Upper lobe of right lung (tissue), 1 donor: Measurements from ENCODE around the gene CBFA2T3. TPM values are rescaled to one million over a fixed set of nuclear protein-coding genes. Genes with fewer than 3 reads are reported as not detected.
"Not testable (repeated sequence)": the region's sequence is repeated elsewhere in the genome, so short reads cannot be mapped to it uniquely, and the experiment has no call there.

Experiments
- ATAC-seq: fragments of 200-7000 bp; cut with Tn5 transposase; one replicate; pipeline ENCODE4 v1.9.1; 2020; ENCODE audit warnings: mild to moderate bottlenecking, moderate library complexity
- DNase-seq: peaks from one replicate; pipeline ENCODE4 v3.0.0-alpha.2; 2020
- H3K27ac ChIP-seq: fragments of 200-600 bp; one replicate; pipeline ENCODE4 v1.8.0; 2022
- H3K27me3 ChIP-seq: fragments of 200-600 bp; one replicate; pipeline ENCODE4 v1.8.0; 2022; ENCODE audit warnings: mild to moderate bottlenecking
- H3K36me3 ChIP-seq: fragments of 200-600 bp; one replicate; pipeline ENCODE4 v1.8.0; 2022
- H3K4me1 ChIP-seq: fragments of 200-600 bp; one replicate; pipeline ENCODE4 v1.8.0; 2022
- H3K4me3 ChIP-seq: fragments of 200-600 bp; one replicate; pipeline ENCODE4 v1.8.0; 2022; ENCODE audit warnings: mild to moderate bottlenecking
- H3K9me3 ChIP-seq: fragments of 200-600 bp; one replicate; pipeline ENCODE4 v1.8.0; 2022
- CTCF ChIP-seq: fragments of 200-600 bp; IDR thresholded peaks from one replicate; pipeline ENCODE4 v1.8.0; 2022; ENCODE audit warnings: antibody characterized with exemption
- intact Hi-C: fragments of 100-400 bp; cut with DNase I; formaldehyde crosslinking; loops from one replicate; pipeline ENCODE4 v1.11.0; 2022
- total RNA-seq: library from RNA; stranded (reverse); fragmentation: NEBNext Ultra II Directional; extraction: Animal tissue kit (Norgen Biotek cat#: 25700); gene quantifications from one replicate; pipeline ENCODE4 v1.2.1, GENCODE V29; 2021
- donor health status: DM: no; HTN: yes; CAD: no; lungs with severe emphysema.

Gene CBFA2T3
- total RNA-seq, 1 donor from 2014 or later = 19.0 TPM

GRCh38 chr16:89018282-89019158, 41.5 kb upstream of the CBFA2T3 start:
- no peak overlapping the region for H3K4me3 ChIP-seq
- no peak for ATAC-seq
- no peaks in the 10 kb centered on the region for H3K36me3 ChIP-seq
- H3K27me3 ChIP-seq = peaks cover 7% of the 10 kb centered on the region
- no peaks in the 10 kb centered on the region for H3K9me3 ChIP-seq
- H3K27ac ChIP-seq = no peak overlapping the region
- no peak for TF ChIP-seq CTCF
- no peaks in the 10 kb centered on the region for H3K4me1 ChIP-seq
- intact Hi-C loops = no loop called here
- DNase-seq = no peak

GRCh38 chr16:89017543-89018281, 40.7 kb upstream of the CBFA2T3 start:
- no peak overlapping the region for H3K4me3 ChIP-seq
- H3K27me3 ChIP-seq = peaks cover 7% of the 10 kb centered on the region
- H3K9me3 ChIP-seq = no peaks in the 10 kb centered on the region
- no peak overlapping the region for H3K27ac ChIP-seq
- H3K4me1 ChIP-seq = no peaks in the 10 kb centered on the region
- intact Hi-C loops = no loop called here
- ATAC-seq = no peak
- no peak for DNase-seq
- H3K36me3 ChIP-seq = no peaks in the 10 kb centered on the region
- no peak for TF ChIP-seq CTCF

- H3K27me3 ChIP-seq, H3K4me1 ChIP-seq, intact Hi-C loops, H3K4me3 ChIP-seq, ATAC-seq, H3K9me3 ChIP-seq, H3K27ac ChIP-seq, H3K36me3 ChIP-seq: not testable (repeated sequence)
- peak; percentile 23 for DNase-seq
These were observed 39.6 kb upstream of the CBFA2T3 start for GRCh38 chr16:89016561-89016960.

GRCh38 chr16:89015271-89015859, 38.4 kb upstream of the CBFA2T3 start:
- no peak for TF ChIP-seq CTCF
- ATAC-seq = no peak
- DNase-seq = peak; percentile 46
- H3K4me1 ChIP-seq = no peaks in the 10 kb centered on the region
- intact Hi-C loops = no loop called here
- H3K27me3 ChIP-seq = peaks cover 7% of the 10 kb centered on the region
- no peak overlapping the region for H3K27ac ChIP-seq
- no peaks in the 10 kb centered on the region for H3K36me3 ChIP-seq
- no peaks in the 10 kb centered on the region for H3K9me3 ChIP-seq
- no peak overlapping the region for H3K4me3 ChIP-seq

GRCh38 chr16:89014403-89015230, 37.6 kb upstream of the CBFA2T3 start:
- Histone ChIP-seq H3K9me3 (no peaks in the 10 kb centered on the region), H3K4me1 (no peaks in the 10 kb centered on the region), H3K36me3 (no peaks in the 10 kb centered on the region), H3K27me3 (peaks cover 5% of the 10 kb centered on the region), H3K4me3 (no peak overlapping the region), H3K27ac (no peak overlapping the region)
- no peak for ATAC-seq
- TF ChIP-seq CTCF = no peak
- intact Hi-C loops = no loop called here
- peak; percentile 41 for DNase-seq
